SU-DHL-6 (cell line): ENCODE measurements around the gene LDAH.

Source experiments
- EZH2phosphoT487 ChIP-seq: fragments of 200-600 bp; sonication (generic), shearing (Covaris generic); conservative IDR thresholded peaks from 2 replicates; pipeline ENCODE4 v1.6.1; 2018; ENCODE audit warnings: mild to moderate bottlenecking, antibody characterized with exemption, low read length, moderate library complexity, mixed read lengths
- TF ChIP-seq, protein P1 (sequence below): fragments of 200-600 bp; sonication (generic); IDR thresholded peaks from one replicate; pipeline ENCODE4 v1.5.1; 2017; ENCODE audit warnings: antibody characterized with exemption, mild to moderate bottlenecking, low read length, moderate library complexity; ENCODE audit not compliant: insufficient read depth, poor library complexity, severe bottlenecking

GRCh38 chr2:20806286-20806685 lies 16.6 kb downstream of the LDAH start:
- TF ChIP-seq, protein P1, sequence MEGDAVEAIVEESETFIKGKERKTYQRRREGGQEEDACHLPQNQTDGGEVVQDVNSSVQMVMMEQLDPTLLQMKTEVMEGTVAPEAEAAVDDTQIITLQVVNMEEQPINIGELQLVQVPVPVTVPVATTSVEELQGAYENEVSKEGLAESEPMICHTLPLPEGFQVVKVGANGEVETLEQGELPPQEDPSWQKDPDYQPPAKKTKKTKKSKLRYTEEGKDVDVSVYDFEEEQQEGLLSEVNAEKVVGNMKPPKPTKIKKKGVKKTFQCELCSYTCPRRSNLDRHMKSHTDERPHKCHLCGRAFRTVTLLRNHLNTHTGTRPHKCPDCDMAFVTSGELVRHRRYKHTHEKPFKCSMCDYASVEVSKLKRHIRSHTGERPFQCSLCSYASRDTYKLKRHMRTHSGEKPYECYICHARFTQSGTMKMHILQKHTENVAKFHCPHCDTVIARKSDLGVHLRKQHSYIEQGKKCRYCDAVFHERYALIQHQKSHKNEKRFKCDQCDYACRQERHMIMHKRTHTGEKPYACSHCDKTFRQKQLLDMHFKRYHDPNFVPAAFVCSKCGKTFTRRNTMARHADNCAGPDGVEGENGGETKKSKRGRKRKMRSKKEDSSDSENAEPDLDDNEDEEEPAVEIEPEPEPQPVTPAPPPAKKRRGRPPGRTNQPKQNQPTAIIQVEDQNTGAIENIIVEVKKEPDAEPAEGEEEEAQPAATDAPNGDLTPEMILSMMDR = no peak
- no peak for TF ChIP-seq EZH2phosphoT487
